ENCODE measurements around the gene FOXO1. TPM values are rescaled to one million over a fixed set of nuclear protein-coding genes. Genes with fewer than 3 reads are reported as not detected.
A peak's percentile ranks its signal among the peaks of the same experiment; 100 is the strongest.

FOXO1 gene
- total and polyA plus RNA-seq, 2 experiments from 2014 or later = 32.4 to 68.0 TPM

DNA sequence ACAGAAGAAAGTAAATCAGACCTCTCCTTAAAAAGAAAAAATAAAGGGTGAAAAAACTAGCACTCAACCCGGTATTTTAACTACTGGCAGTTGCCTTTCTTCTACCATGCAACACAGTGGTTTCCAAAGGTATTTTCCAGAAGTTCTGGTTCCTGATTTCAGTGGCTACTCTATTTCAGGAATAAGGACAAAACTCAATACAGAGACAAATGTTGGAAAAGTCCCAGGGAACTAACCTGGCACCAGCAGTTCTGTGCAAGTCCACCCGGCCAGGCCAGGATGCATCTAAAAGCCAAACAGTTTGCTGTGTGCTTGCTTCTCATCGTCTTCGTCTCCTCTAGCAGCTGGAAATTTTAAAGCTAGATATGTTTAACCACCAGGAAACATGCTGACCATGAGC lies 52.5 kb downstream of the FOXO1 start:
- H3K4me3 ChIP-seq = no peak overlapping the region
- peaks cover 6% of the 10 kb centered on the region; the same call in 2 of the 3 replicates for H3K36me3 Mint-ChIP-seq (ENCODE audit: low read depth)
- DNase-seq (ENCODE audit: low spot score) (no peak), ATAC-seq (no peak)
- peaks cover 100% of the 10 kb centered on the region for H3K79me2 ChIP-seq (replicated peaks; ENCODE audit: insufficient read depth)
- TF ChIP-seq, protein P1, sequence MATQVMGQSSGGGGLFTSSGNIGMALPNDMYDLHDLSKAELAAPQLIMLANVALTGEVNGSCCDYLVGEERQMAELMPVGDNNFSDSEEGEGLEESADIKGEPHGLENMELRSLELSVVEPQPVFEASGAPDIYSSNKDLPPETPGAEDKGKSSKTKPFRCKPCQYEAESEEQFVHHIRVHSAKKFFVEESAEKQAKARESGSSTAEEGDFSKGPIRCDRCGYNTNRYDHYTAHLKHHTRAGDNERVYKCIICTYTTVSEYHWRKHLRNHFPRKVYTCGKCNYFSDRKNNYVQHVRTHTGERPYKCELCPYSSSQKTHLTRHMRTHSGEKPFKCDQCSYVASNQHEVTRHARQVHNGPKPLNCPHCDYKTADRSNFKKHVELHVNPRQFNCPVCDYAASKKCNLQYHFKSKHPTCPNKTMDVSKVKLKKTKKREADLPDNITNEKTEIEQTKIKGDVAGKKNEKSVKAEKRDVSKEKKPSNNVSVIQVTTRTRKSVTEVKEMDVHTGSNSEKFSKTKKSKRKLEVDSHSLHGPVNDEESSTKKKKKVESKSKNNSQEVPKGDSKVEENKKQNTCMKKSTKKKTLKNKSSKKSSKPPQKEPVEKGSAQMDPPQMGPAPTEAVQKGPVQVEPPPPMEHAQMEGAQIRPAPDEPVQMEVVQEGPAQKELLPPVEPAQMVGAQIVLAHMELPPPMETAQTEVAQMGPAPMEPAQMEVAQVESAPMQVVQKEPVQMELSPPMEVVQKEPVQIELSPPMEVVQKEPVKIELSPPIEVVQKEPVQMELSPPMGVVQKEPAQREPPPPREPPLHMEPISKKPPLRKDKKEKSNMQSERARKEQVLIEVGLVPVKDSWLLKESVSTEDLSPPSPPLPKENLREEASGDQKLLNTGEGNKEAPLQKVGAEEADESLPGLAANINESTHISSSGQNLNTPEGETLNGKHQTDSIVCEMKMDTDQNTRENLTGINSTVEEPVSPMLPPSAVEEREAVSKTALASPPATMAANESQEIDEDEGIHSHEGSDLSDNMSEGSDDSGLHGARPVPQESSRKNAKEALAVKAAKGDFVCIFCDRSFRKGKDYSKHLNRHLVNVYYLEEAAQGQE (IDR thresholded peaks at IDR 0.05; ENCODE audit: unreplicated experiment) = no peak
- TF ChIP-seq, protein P2, sequence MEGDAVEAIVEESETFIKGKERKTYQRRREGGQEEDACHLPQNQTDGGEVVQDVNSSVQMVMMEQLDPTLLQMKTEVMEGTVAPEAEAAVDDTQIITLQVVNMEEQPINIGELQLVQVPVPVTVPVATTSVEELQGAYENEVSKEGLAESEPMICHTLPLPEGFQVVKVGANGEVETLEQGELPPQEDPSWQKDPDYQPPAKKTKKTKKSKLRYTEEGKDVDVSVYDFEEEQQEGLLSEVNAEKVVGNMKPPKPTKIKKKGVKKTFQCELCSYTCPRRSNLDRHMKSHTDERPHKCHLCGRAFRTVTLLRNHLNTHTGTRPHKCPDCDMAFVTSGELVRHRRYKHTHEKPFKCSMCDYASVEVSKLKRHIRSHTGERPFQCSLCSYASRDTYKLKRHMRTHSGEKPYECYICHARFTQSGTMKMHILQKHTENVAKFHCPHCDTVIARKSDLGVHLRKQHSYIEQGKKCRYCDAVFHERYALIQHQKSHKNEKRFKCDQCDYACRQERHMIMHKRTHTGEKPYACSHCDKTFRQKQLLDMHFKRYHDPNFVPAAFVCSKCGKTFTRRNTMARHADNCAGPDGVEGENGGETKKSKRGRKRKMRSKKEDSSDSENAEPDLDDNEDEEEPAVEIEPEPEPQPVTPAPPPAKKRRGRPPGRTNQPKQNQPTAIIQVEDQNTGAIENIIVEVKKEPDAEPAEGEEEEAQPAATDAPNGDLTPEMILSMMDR (conservative IDR thresholded peaks at IDR 0.05; ENCODE audit: low read depth in 2 of 2) = no peak
- TF ChIP-seq STAT1 (IDR thresholded peaks at IDR 0.05; ENCODE audit: unreplicated experiment) (no peak), JUNB (IDR thresholded peaks at IDR 0.05; ENCODE audit: unreplicated experiment) (no peak), NANOG (IDR thresholded peaks at IDR 0.05; ENCODE audit: borderline replicate concordance) (no peak), EZH2phosphoT487 (IDR thresholded peaks at IDR 0.05; ENCODE audit: unreplicated experiment) (no peak), CREB1 (CRISPR knock-in tag; IDR thresholded peaks at IDR 0.05; ENCODE audit: low read depth) (no peak), EZH2 (IDR thresholded peaks at IDR 0.05; ENCODE audit: low read depth, unreplicated experiment) (no peak), ZNF331 (CRISPR knock-in tag; IDR thresholded peaks at IDR 0.05; ENCODE audit: low read depth) (no peak), POLR2AphosphoS5 (IDR thresholded peaks at IDR 0.05; ENCODE audit: low read depth) (no peak), ZNF114 (CRISPR knock-in tag; IDR thresholded peaks at IDR 0.05) (no peak)
- TF ChIP-seq, protein P3, sequence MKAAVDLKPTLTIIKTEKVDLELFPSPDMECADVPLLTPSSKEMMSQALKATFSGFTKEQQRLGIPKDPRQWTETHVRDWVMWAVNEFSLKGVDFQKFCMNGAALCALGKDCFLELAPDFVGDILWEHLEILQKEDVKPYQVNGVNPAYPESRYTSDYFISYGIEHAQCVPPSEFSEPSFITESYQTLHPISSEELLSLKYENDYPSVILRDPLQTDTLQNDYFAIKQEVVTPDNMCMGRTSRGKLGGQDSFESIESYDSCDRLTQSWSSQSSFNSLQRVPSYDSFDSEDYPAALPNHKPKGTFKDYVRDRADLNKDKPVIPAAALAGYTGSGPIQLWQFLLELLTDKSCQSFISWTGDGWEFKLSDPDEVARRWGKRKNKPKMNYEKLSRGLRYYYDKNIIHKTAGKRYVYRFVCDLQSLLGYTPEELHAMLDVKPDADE (IDR thresholded peaks at IDR 0.05) = no peak
- TF ChIP-seq, protein P4, sequence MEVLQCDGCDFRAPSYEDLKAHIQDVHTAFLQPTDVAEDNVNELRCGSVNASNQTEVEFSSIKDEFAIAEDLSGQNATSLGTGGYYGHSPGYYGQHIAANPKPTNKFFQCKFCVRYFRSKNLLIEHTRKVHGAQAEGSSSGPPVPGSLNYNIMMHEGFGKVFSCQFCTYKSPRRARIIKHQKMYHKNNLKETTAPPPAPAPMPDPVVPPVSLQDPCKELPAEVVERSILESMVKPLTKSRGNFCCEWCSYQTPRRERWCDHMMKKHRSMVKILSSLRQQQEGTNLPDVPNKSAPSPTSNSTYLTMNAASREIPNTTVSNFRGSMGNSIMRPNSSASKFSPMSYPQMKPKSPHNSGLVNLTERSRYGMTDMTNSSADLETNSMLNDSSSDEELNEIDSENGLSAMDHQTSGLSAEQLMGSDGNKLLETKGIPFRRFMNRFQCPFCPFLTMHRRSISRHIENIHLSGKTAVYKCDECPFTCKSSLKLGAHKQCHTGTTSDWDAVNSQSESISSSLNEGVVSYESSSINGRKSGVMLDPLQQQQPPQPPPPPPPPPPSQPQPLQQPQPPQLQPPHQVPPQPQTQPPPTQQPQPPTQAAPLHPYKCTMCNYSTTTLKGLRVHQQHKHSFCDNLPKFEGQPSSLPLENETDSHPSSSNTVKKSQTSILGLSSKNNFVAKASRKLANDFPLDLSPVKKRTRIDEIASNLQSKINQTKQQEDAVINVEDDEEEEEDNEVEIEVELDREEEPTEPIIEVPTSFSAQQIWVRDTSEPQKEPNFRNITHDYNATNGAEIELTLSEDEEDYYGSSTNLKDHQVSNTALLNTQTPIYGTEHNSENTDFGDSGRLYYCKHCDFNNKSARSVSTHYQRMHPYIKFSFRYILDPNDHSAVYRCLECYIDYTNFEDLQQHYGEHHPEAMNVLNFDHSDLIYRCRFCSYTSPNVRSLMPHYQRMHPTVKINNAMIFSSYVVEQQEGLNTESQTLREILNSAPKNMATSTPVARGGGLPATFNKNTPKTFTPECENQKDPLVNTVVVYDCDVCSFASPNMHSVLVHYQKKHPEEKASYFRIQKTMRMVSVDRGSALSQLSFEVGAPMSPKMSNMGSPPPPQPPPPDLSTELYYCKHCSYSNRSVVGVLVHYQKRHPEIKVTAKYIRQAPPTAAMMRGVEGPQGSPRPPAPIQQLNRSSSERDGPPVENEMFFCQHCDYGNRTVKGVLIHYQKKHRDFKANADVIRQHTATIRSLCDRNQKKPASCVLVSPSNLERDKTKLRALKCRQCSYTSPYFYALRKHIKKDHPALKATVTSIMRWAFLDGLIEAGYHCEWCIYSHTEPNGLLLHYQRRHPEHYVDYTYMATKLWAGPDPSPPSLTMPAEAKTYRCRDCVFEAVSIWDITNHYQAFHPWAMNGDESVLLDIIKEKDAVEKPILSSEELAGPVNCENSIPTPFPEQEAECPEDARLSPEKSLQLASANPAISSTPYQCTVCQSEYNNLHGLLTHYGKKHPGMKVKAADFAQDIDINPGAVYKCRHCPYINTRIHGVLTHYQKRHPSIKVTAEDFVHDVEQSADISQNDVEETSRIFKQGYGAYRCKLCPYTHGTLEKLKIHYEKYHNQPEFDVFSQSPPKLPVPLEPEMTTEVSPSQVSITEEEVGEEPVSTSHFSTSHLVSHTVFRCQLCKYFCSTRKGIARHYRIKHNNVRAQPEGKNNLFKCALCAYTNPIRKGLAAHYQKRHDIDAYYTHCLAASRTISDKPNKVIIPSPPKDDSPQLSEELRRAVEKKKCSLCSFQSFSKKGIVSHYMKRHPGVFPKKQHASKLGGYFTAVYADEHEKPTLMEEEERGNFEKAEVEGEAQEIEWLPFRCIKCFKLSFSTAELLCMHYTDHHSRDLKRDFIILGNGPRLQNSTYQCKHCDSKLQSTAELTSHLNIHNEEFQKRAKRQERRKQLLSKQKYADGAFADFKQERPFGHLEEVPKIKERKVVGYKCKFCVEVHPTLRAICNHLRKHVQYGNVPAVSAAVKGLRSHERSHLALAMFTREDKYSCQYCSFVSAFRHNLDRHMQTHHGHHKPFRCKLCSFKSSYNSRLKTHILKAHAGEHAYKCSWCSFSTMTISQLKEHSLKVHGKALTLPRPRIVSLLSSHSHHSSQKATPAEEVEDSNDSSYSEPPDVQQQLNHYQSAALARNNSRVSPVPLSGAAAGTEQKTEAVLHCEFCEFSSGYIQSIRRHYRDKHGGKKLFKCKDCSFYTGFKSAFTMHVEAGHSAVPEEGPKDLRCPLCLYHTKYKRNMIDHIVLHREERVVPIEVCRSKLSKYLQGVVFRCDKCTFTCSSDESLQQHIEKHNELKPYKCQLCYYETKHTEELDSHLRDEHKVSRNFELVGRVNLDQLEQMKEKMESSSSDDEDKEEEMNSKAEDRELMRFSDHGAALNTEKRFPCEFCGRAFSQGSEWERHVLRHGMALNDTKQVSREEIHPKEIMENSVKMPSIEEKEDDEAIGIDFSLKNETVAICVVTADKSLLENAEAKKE (CRISPR knock-in tag; IDR thresholded peaks at IDR 0.05) = no peak
- H4K20me1 ChIP-seq (replicated peaks; ENCODE audit: insufficient read depth) = peaks cover 91% of the 10 kb centered on the region
- no peaks in the 10 kb centered on the region for H3K9me2 ChIP-seq (ENCODE audit: insufficient read depth)
- no peaks in the 10 kb centered on the region for H3K36me3 ChIP-seq (ENCODE audit: insufficient read depth)
- 0 out of 3 replicates have a peak overlapping the region, but pooled peaks have one; percentile 1 for H3K4me3 Mint-ChIP-seq
- no peaks in the 10 kb centered on the region for H3K9me3 Mint-ChIP-seq
- H3K4me2 ChIP-seq = peak overlapping the region; percentile 58
- no peak overlapping the region for H2AFZ ChIP-seq
- peaks cover 2% of the 10 kb centered on the region for H3K27me3 Mint-ChIP-seq (ENCODE audit: insufficient read depth, low read depth, poor library complexity)
- H3K27ac Mint-ChIP-seq = no peak overlapping the region
- H3K4me1 Mint-ChIP-seq = peaks cover 81% of the 10 kb centered on the region
- peak overlapping the region; percentile 72 for H3K27ac ChIP-seq (ENCODE audit: low read depth)
- peaks cover 88% of the 10 kb centered on the region for H3K4me1 ChIP-seq (ENCODE audit: insufficient read depth)
- H3F3A ChIP-seq (replicated peaks; ENCODE audit: low read depth) = peaks cover 15% of the 10 kb centered on the region
- H3K27me3 ChIP-seq (ENCODE audit: insufficient read depth) = no peaks in the 10 kb centered on the region
